GM18499 (cell line): ENCODE results near the gene PARD3B.
A peak's percentile ranks its signal among the peaks of the same experiment; 100 is the strongest.

Source experiments
- ATAC-seq: cut with Tn5 transposase; IDR thresholded peaks from one replicate; pipeline ENCODE4 v1.9.1; 2021; ENCODE audit warnings: moderate number of reproducible peaks; ENCODE audit not compliant: insufficient read depth, unreplicated experiment

PARD3B gene

DNA sequence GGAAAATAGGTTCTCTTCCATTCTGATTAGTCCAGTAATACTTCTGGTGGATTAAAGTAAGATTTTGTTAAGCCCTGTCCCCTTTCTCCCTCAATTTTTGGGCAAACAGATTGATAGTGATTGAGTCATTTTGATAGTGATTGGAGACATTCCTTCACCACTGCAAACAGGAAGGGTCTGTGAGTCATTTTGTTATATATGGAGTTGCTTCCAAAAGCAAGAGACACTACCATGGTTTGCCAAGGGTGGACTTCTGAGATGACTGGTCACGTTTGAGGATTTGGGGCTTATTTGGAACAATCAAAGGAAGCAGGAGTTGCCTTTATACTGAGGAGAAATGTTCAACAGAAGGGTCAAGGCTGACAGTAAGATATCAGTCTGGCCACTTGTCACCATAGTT, 249.9 kb downstream of the PARD3B start:
- no peak for ATAC-seq

DNA sequence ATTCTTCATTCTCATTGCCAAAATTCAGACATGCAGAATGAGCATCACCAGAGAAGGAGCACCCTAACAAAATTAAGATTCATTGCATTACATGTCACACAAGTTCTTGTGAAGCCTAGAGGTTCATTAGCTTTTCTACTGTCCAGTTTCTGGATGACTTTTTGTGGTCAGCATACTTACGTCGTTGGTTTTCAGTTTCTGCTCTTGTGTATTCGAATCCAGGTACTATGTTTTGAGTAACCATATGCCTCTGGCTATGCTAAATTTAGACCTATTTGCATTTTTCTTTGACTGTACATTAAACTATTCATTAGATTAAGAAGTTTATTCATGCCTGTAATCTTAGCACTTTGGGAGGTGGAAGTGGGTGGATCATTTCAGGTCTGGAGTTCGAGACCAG, 251.3 kb downstream of the PARD3B start:
- ATAC-seq = peak; percentile 86

DNA sequence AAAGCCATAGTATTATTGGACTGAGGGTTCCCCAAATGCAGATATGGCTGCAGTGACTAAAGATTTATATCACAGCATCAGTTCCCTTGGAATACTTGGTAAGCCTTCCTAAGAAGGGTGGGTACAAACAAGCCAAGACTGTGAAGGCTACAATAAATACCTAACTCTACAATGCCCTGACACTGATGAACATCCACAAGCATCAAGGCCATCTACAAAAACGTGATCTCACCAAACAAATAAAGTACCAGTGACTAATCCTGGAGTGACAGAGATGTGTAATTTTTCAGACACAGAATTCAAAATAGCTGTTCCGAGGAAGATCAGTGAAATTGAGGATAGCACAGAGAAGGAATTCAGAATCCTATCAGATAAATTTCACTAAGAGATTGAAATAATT, 254.5 kb downstream of the PARD3B start:
- no peak for ATAC-seq

- no peak for ATAC-seq
Observed at GRCh38 chr2:204808494-204808893, 263.2 kb downstream of the PARD3B start.

DNA sequence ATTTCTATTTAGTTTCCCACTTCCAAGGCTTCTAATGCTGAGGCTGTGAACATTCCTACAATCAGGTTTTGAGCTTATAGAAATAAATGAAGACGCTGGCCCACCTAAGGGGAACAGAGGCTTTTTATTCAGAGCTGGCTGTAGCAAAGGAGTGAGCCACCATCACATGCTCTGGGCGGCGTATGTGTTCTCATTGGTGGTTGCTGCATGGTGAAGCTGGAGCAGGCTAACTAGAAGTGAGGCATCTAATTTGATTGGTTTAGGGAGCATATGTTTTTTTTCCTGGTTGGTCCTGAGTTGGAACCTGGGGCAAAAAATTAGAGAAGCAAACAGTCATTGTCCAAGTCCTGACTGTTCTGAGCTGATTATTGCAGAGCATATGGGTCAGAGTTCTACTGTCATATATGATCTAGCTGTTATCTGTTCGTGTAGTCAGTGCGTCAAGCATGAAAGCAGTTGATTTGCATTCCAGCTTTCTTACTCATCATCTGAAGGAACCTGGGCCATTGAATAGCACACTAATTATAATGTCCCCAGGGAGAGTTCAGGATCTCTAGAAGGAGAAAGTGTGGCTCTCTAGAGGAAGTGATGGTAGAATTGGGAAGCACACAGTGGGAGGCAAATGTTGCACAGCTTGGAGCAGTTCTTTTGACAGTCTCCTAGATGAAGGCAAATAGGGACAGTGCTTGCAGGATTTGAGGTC, 279.6 kb downstream of the PARD3B start:
- ATAC-seq = no peak

GRCh38 chr2:204825681-204826080, 280.4 kb downstream of the PARD3B start:
- ATAC-seq = no peak

DNA sequence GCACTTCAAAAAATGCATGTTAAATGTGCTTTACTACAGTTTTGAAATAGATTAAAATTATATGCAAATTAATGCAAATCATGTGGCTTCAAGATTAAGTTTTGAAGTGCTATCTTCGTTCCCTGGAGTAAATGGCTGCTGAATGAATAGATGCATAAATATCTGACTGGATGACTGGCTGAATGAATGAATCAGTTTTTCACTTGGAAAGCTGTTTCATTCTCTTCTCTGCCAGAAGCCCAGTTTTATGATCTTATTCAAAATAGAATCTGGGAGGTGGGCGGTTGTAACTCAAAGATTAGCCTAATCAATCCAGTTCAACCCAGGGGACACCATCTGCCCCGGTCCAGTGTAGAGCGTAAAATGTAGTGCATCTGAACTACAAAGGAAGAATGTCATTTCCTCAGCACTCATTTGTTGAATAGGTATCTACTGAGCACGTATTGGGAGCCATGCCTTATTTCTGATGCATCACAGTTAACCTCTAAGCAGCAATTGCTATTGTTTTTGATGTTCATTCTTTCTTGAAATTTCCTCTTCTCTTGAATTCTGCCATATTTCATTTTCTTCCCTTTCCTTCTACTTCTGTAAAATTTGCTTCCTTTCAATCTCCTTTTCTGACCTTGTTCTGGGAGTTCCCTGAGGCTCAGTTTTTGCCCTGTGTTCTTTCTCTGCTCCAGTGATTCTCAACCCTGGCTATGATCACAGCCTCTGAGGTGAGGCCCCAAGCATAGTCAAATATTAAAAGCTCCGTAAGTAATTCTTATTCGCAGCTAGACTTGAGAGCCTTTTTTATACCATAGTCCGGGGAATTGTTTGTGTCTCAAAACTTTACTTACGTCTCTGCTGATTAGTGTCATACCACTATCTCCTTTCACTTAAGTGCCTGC, 282.7 kb downstream of the PARD3B start:
- no peak for ATAC-seq

- ATAC-seq = no peak
Observed at GRCh38 chr2:204834716-204835384, 289.6 kb downstream of the PARD3B start.

- ATAC-seq = no peak
Observed at GRCh38 chr2:204835786-204836185, 290.5 kb downstream of the PARD3B start.

DNA sequence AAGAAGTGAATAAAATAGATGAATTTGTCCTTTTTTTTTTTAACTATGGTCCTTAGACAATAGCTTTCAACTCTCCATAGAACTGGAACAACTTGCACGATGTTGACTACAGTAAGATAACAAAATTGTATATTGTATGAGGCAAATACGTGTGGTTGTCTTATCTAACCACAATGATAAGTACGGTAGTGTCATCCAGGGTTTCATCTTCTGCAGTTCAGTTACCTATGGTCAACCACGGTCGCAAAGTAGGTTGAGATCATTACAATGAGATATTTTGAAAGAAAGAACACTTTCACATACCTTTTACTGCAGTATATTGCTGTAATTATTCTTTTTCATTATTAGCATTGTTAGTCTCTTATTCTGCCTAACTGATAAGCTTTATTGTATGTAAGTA, 295.2 kb downstream of the PARD3B start:
- ATAC-seq = no peak

DNA sequence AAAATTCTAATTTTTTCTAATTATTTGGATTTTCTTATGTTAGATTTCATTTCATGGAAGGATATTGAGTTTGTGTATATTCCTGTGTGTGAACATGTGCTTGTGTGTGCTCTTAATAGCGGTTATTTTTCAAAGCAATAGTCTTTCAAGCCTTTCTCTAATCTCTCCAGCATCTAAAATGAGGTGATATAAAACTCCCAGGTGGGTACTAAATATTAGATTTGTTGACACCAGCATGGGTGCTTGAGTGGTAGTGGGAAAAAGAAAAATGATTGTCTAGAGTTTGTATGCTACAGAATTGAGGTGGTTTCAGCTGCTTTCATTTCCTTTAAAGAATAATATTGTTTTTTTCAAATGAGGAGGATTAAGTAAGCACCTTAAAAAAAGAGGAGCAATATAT, 296.8 kb downstream of the PARD3B start:
- ATAC-seq = no peak

- ATAC-seq = no peak
Observed at GRCh38 chr2:204842661-204843485, 297.6 kb downstream of the PARD3B start.

GRCh38 chr2:204846471-204846870, 301.2 kb downstream of the PARD3B start:
- no peak for ATAC-seq

GRCh38 chr2:204849892-204850291, 304.6 kb downstream of the PARD3B start:
- ATAC-seq = no peak

GRCh38 chr2:204850581-204850980, 305.3 kb downstream of the PARD3B start:
- ATAC-seq = no peak

DNA sequence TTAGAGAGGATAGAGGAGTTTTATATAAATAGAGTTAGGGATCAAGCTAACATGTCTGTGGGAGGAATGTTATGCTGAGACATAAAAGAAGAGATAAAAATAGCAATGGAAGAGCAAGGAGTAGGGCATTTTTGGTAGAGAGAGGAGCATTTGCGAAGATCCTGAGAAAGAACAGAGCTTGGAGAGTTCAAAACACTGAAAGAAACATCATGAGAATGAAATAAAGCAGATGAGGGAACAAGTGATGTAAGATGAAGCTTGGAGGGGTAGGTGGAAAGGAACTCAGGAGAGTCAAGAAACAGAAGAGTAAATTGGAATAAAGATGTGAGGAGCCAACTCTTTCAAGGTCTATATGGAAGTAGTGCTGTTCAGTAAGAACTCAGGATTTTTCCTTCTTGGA, 308.6 kb downstream of the PARD3B start:
- ATAC-seq = no peak

DNA sequence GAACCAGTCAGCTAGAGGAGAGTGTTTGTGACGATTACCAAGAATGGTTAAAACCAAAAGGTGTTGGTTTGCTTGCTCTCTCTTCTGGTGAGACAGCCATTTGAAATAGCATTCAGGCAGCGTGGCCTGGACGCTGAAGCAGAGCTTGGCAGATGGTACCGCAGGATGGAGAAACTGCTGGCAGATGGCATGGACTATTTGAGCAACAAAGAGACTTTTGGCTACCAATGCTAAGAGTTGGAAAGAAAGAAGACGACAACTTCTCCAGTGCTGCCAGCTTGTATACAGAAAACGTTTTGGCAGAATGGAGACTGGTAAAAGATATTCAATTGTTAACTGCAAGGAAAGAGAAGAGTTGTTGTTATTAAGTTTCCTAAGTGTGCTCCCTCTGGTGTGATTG, 315.0 kb downstream of the PARD3B start:
- ATAC-seq = no peak

DNA sequence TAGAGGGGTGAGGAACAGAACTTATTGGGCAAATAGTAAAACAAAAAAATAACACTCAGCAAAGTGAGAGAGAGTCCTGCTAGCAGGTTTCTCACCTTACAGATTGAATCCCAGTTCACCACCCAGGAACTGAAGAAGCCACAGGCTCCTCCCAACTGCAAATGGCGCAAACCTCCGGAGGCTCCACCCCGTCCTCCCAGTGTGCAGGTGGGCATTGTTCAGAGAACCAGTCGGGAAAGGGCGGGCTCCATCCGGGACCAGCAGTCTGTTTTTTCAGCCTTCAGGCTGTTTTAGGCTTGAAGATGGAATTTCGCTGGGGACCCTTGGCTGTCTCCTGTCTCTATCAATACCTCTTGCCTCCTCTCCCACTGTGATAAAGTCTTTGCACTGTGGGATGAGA, 317.5 kb downstream of the PARD3B start:
- no peak for ATAC-seq

- ATAC-seq = no peak
Observed at GRCh38 chr2:204863336-204863735, 318.1 kb downstream of the PARD3B start.

- ATAC-seq = no peak
Observed at GRCh38 chr2:204869132-204869823, 324.0 kb downstream of the PARD3B start.
